Measurements from ENCODE around the gene MGRN1.

GRCh38 chr16:4599037-4599436, 25.6 kb upstream of the MGRN1 start:
- TF ChIP-seq CTCF (IDR thresholded peaks at IDR 0.05) = no peak
- TF ChIP-seq POLR2A (IDR thresholded peaks at IDR 0.05) = no peak

Measured in ovary (tissue), 3 donors.